ENCODE measurements around the gene NOTCH3.

The NOTCH3 gene

GRCh38 chr19:15240515-15240914, 39.7 kb upstream of the NOTCH3 start:
- H3K4me3 Mint-ChIP-seq, result no peak overlapping the region
- no peaks in the 10 kb centered on the region for H3K4me1 Mint-ChIP-seq
- H3K27ac Mint-ChIP-seq, result no peak overlapping the region
- no peak for DNase-seq
- no peak for ATAC-seq
- no peaks in the 10 kb centered on the region for H3K9me3 Mint-ChIP-seq
- H3K27me3 Mint-ChIP-seq, result no peaks in the 10 kb centered on the region

GRCh38 chr19:15239337-15239949, 38.6 kb upstream of the NOTCH3 start:
- ATAC-seq (no peak), DNase-seq (no peak)
- Mint-ChIP-seq H3K4me1 (peaks cover 4% of the 10 kb centered on the region), H3K4me3 (no peak overlapping the region), H3K27me3 (peaks cover 1% of the 10 kb centered on the region), H3K27ac (peak overlapping the region in 1 of 2 donors; percentile 69), H3K9me3 (no peaks in the 10 kb centered on the region)

- H3K4me3 Mint-ChIP-seq, result no peak overlapping the region
- H3K4me1 Mint-ChIP-seq, result peaks cover 6% of the 10 kb centered on the region
- no peak for ATAC-seq
- no peaks in the 10 kb centered on the region for H3K9me3 Mint-ChIP-seq
- peak overlapping the region in 1 of 2 donors; percentile 16 for H3K27ac Mint-ChIP-seq
- no peak for DNase-seq
- H3K27me3 Mint-ChIP-seq, result peaks cover 9% of the 10 kb centered on the region
Observed at GRCh38 chr19:15238639-15239155, 37.9 kb upstream of the NOTCH3 start.

- no peak for DNase-seq
- no peak for ATAC-seq
- H3K4me3 Mint-ChIP-seq, result no peak overlapping the region
- peaks cover 16% of the 10 kb centered on the region for H3K27me3 Mint-ChIP-seq
- H3K27ac Mint-ChIP-seq, result peak overlapping the region in 1 of 2 donors; percentile 51
- peaks cover 13% of the 10 kb centered on the region for H3K4me1 Mint-ChIP-seq
- no peaks in the 10 kb centered on the region for H3K9me3 Mint-ChIP-seq
Observed at GRCh38 chr19:15237759-15238638, 37.2 kb upstream of the NOTCH3 start.

- peaks cover 24% of the 10 kb centered on the region for H3K4me1 Mint-ChIP-seq
- ATAC-seq, result no peak
- H3K9me3 Mint-ChIP-seq, result no peaks in the 10 kb centered on the region
- no peak for DNase-seq
- H3K27ac Mint-ChIP-seq, result peak overlapping the region in 1 of 2 donors; percentile 81
- no peak overlapping the region for H3K4me3 Mint-ChIP-seq
- H3K27me3 Mint-ChIP-seq, result peaks cover 27% of the 10 kb centered on the region
Observed at GRCh38 chr19:15236886-15237285, 36.1 kb upstream of the NOTCH3 start.

- no peaks in the 10 kb centered on the region for H3K9me3 Mint-ChIP-seq
- no peak for DNase-seq
- peak overlapping the region in 1 of 2 donors; percentile 81 for H3K27ac Mint-ChIP-seq
- peaks cover 24% of the 10 kb centered on the region for H3K4me1 Mint-ChIP-seq
- H3K27me3 Mint-ChIP-seq, result peaks cover 38% of the 10 kb centered on the region
- no peak overlapping the region for H3K4me3 Mint-ChIP-seq
- ATAC-seq, result no peak
Observed at GRCh38 chr19:15235781-15236180, 35.0 kb upstream of the NOTCH3 start.

GRCh38 chr19:15234431-15235130, 33.8 kb upstream of the NOTCH3 start:
- H3K4me1 Mint-ChIP-seq, result peaks cover 24% of the 10 kb centered on the region
- peak overlapping the region in 1 of 2 donors; percentile 65 for H3K27ac Mint-ChIP-seq
- ATAC-seq, result no peak
- no peak overlapping the region for H3K4me3 Mint-ChIP-seq
- DNase-seq, result no peak
- H3K27me3 Mint-ChIP-seq, result peaks cover 41% of the 10 kb centered on the region
- H3K9me3 Mint-ChIP-seq, result no peaks in the 10 kb centered on the region

GRCh38 chr19:15231271-15231670, 30.5 kb upstream of the NOTCH3 start:
- no peak for ATAC-seq
- Mint-ChIP-seq H3K9me3 (no peaks in the 10 kb centered on the region), H3K4me1 (peaks cover 24% of the 10 kb centered on the region), H3K27ac (no peak overlapping the region), H3K27me3 (peaks cover 41% of the 10 kb centered on the region), H3K4me3 (no peak overlapping the region)
- DNase-seq, result no peak

GRCh38 chr19:15227261-15227660, 26.5 kb upstream of the NOTCH3 start:
- Mint-ChIP-seq H3K4me1 (peaks cover 24% of the 10 kb centered on the region), H3K9me3 (no peaks in the 10 kb centered on the region), H3K4me3 (no peak overlapping the region), H3K27me3 (peaks cover 42% of the 10 kb centered on the region), H3K27ac (no peak overlapping the region)
- DNase-seq (no peak), ATAC-seq (no peak)

GRCh38 chr19:15225760-15226159, 25.0 kb upstream of the NOTCH3 start:
- Mint-ChIP-seq H3K9me3 (no peaks in the 10 kb centered on the region), H3K4me3 (no peak overlapping the region), H3K27ac (no peak overlapping the region), H3K27me3 (peaks cover 40% of the 10 kb centered on the region), H3K4me1 (peaks cover 21% of the 10 kb centered on the region)
- no peak for ATAC-seq
- no peak for DNase-seq

- Mint-ChIP-seq H3K4me3 (peak overlapping the region; percentile 81 to 82), H3K4me1 (peaks cover 21% of the 10 kb centered on the region), H3K27ac (peak overlapping the region; percentile 36 to 57), H3K27me3 (peaks cover 40% of the 10 kb centered on the region), H3K9me3 (no peaks in the 10 kb centered on the region)
- peak; percentile 33 for ATAC-seq
- no peak for DNase-seq
Observed at GRCh38 chr19:15223649-15224361, 23.0 kb upstream of the NOTCH3 start.

- DNase-seq (peak; percentile 73 to 83), ATAC-seq (peak; percentile 97)
- H3K9me3 Mint-ChIP-seq, result no peaks in the 10 kb centered on the region
- peaks cover 40% of the 10 kb centered on the region for H3K27me3 Mint-ChIP-seq
- peak overlapping the region; percentile 4 to 57 for H3K27ac Mint-ChIP-seq
- H3K4me3 Mint-ChIP-seq, result peak overlapping the region; percentile 81 to 82
- peaks cover 21% of the 10 kb centered on the region for H3K4me1 Mint-ChIP-seq
Observed at GRCh38 chr19:15222738-15223648, 22.2 kb upstream of the NOTCH3 start.

GRCh38 chr19:15220833-15221232, 20.0 kb upstream of the NOTCH3 start:
- no peak for ATAC-seq
- Mint-ChIP-seq H3K27me3 (peaks cover 40% of the 10 kb centered on the region), H3K27ac (no peak overlapping the region), H3K4me1 (peaks cover 21% of the 10 kb centered on the region), H3K4me3 (no peak overlapping the region), H3K9me3 (no peaks in the 10 kb centered on the region)
- DNase-seq, result no peak

- Mint-ChIP-seq H3K27me3 (peaks cover 26% of the 10 kb centered on the region), H3K27ac (no peak overlapping the region), H3K4me3 (no peak overlapping the region), H3K4me1 (peaks cover 13% of the 10 kb centered on the region), H3K9me3 (no peaks in the 10 kb centered on the region)
- DNase-seq (no peak), ATAC-seq (no peak)
Observed at GRCh38 chr19:15218501-15218900, 17.7 kb upstream of the NOTCH3 start.

All from stimulated activated naive CD8-positive, alpha-beta T cell treated with anti-CD3 and anti-CD28 coated beads, Interleukin-15, amount 100 ng/mL, for 72 hours (primary cell).